ENCODE measurements around the gene DHRS2. TPM values are rescaled to one million over a fixed set of nuclear protein-coding genes. Genes with fewer than 3 reads are reported as not detected.

The DHRS2 gene
- total RNA-seq, 4 donors from 2014 or later: 0.28 to 0.37 TPM; not detected in 2

DNA sequence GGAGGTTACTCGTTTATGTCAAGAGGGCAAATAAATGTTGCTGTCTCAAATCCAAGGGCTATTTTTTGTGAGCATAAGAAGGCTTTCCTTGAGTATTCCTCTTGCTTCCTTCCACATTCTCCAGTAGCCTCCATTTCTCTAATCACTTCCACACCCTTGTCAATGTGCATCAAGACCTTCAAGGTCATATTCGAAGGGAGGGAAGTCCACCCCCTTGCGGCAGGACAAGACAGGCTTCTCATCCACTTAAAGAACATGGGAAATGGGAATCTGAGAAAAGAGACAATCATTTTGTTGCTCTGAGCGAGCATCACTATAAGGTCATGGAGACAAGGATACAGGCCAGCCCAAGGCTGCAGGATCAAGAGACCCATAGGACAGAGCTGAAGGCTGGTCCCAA, 13.2 kb upstream of the DHRS2 start:
- Histone ChIP-seq H3K27me3 (no peaks in the 10 kb centered on the region), H3K4me3 (no peak overlapping the region), H3K9me3 (no peaks in the 10 kb centered on the region), H3K27ac (no peak overlapping the region), H3K36me3 (no peaks in the 10 kb centered on the region), H3K4me1 (no peaks in the 10 kb centered on the region)
- intact Hi-C loops (cut with DNase I; ENCODE audit: low total_unique reads): no loop called here
- TF ChIP-seq, protein P1, sequence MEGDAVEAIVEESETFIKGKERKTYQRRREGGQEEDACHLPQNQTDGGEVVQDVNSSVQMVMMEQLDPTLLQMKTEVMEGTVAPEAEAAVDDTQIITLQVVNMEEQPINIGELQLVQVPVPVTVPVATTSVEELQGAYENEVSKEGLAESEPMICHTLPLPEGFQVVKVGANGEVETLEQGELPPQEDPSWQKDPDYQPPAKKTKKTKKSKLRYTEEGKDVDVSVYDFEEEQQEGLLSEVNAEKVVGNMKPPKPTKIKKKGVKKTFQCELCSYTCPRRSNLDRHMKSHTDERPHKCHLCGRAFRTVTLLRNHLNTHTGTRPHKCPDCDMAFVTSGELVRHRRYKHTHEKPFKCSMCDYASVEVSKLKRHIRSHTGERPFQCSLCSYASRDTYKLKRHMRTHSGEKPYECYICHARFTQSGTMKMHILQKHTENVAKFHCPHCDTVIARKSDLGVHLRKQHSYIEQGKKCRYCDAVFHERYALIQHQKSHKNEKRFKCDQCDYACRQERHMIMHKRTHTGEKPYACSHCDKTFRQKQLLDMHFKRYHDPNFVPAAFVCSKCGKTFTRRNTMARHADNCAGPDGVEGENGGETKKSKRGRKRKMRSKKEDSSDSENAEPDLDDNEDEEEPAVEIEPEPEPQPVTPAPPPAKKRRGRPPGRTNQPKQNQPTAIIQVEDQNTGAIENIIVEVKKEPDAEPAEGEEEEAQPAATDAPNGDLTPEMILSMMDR (IDR thresholded peaks at IDR 0.05): no peak
- no peak for TF ChIP-seq POLR2A (IDR thresholded peaks at IDR 0.05)
- no peak for DNase-seq

DNA sequence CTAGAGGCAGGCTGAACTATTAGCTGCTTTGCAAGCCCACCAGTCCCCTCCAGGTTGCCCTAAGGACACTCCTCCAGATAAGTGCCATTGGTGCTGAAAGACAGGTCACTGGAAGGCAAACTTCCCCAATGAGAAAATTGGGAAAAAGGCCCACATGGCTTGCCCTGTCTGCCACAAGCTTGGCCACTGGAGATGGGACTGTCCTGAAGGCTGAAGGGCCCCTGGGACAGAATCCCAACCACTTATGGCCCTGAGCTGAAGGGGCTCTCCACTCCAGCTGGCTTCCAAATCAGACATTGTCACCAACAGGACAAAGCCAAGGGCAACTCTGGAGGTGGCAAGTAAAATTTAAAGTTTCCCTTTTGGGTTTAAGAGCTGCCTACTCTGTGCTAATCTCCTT, 12.2 kb upstream of the DHRS2 start:
- DNase-seq: no peak
- Histone ChIP-seq H3K27me3 (no peaks in the 10 kb centered on the region), H3K4me1 (no peaks in the 10 kb centered on the region), H3K9me3 (no peaks in the 10 kb centered on the region), H3K4me3 (no peak overlapping the region), H3K27ac (no peak overlapping the region), H3K36me3 (no peaks in the 10 kb centered on the region)
- no peak for TF ChIP-seq POLR2A (IDR thresholded peaks at IDR 0.05)
- TF ChIP-seq, protein P1 (IDR thresholded peaks at IDR 0.05): no peak
- intact Hi-C loops (cut with DNase I; ENCODE audit: low total_unique reads): no loop called here

DNA sequence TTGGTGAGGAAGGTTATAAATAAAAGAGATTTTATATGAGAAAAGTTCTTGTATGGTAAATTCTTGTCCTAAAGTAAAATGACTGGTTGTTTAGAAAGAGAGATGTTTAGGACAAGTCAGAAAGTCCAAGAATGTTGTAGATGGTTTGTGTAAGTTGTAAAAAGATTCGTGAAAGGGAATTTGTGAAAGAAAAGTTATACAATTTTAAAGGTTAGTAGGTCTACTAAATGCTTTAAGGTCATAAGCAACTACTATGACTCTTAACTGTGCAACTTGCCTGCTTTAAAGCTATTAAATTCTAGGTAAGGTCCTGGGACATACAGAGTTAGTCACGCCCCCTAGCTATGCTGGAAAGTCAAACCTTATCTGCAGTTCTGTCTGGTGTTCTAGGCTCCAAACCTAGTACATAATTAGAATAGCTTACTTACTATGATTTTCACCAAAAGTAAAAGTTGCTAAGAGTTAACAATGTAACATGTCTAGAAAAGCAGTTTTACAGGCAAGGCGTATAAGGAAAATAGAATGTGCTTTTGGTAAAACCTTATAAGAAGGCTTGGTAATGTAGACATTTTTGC, 11.2 kb upstream of the DHRS2 start:
- TF ChIP-seq POLR2A (IDR thresholded peaks at IDR 0.05): no peak
- TF ChIP-seq, protein P1 (IDR thresholded peaks at IDR 0.05): no peak
- H3K27me3 ChIP-seq: no peaks in the 10 kb centered on the region
- no peak overlapping the region for H3K4me3 ChIP-seq
- no peak for DNase-seq
- H3K36me3 ChIP-seq: no peaks in the 10 kb centered on the region
- H3K4me1 ChIP-seq: no peaks in the 10 kb centered on the region
- intact Hi-C loops (cut with DNase I; ENCODE audit: low total_unique reads): no loop called here
- H3K27ac ChIP-seq: no peak overlapping the region
- H3K9me3 ChIP-seq: no peaks in the 10 kb centered on the region

DNA sequence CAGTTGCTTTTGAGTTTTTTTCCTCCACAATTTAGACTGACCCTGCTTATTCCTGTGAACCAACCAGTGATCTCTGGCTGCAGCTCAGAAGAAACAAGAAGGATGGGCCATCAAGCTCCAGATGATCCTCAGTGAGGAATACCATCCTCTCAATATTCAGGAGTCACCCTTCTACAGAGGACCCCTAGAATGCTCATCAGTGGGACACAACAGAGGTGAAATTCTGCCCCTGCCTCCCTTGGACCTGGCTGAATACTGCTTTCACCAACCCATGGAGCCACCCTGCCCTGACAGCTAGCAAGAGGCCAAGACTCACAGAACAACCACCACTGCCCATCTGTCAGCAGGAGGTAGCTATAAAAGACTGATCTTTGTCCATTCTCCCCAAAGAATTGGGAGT, 9.2 kb upstream of the DHRS2 start:
- DNase-seq: no peak
- H3K27ac ChIP-seq: no peak overlapping the region
- H3K4me3 ChIP-seq: no peak overlapping the region
- no peaks in the 10 kb centered on the region for H3K27me3 ChIP-seq
- no peaks in the 10 kb centered on the region for H3K9me3 ChIP-seq
- TF ChIP-seq, protein P1 (IDR thresholded peaks at IDR 0.05): no peak
- no peak for TF ChIP-seq POLR2A (IDR thresholded peaks at IDR 0.05)
- intact Hi-C loops (cut with DNase I; ENCODE audit: low total_unique reads): no loop called here
- H3K36me3 ChIP-seq: no peaks in the 10 kb centered on the region
- H3K4me1 ChIP-seq: no peaks in the 10 kb centered on the region

DNA sequence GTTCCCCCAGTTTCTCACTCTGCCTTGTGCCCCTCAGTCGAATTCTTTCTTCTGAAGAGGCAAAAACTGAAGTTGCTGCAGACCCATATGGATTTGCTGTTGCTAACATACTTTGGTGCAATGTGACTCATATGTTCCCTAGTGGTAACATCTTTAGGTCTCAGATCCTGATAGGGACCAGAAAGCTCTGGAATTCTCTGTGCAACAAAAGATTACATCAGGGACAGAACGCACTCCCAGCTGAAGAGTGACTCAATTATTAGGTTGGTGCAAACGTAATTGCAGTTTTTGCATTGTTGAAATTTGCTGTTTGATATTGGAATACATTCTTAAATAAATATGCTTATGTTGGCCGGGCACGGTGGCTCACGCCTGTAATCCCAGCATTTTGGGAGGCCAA, 8.2 kb upstream of the DHRS2 start:
- H3K4me1 ChIP-seq: no peaks in the 10 kb centered on the region

More for the DNA sequence above, 8.2 kb upstream of the DHRS2 start:
- intact Hi-C loops (cut with DNase I; ENCODE audit: low total_unique reads): no loop called here
- Histone ChIP-seq H3K4me3 (no peak overlapping the region), H3K27ac (no peak overlapping the region), H3K27me3 (no peaks in the 10 kb centered on the region), H3K36me3 (no peaks in the 10 kb centered on the region), H3K9me3 (no peaks in the 10 kb centered on the region)
- DNase-seq: no peak
- TF ChIP-seq, protein P1 (IDR thresholded peaks at IDR 0.05): no peak
- no peak for TF ChIP-seq POLR2A (IDR thresholded peaks at IDR 0.05)
